IMR-90 (cell line): Measurements from ENCODE around the gene ARRDC2. TPM values are rescaled to one million over a fixed set of nuclear protein-coding genes. Genes with fewer than 3 reads are reported as not detected.
"Not testable (repeated sequence)": the region's sequence is repeated elsewhere in the genome, so short reads cannot be mapped to it uniquely, and the experiment has no call there.

Experiments
- ATAC-seq: fragments of 200-7000 bp; cut with Tn5 transposase; 2 replicates; pipeline ENCODE4 v1.9.1; 2020; ENCODE audit warnings: low read depth, mild to moderate bottlenecking, moderate library complexity
- BruUV-seq: library from RNA; stranded (reverse); fragments of 400-500 nt; replicated peaks from 2 replicates; lab custom pipeline; 2021; lab: Mats Ljungman, UMichigan
- CTCF ChIA-PET: fragments of 300-600 bp; formaldehyde crosslinking; extraction: SDS; loops from one replicate; lab custom pipeline; 2021; ENCODE audit warnings: antibody characterized with exemption; lab: Yijun Ruan, JAX
- POLR2A ChIA-PET: fragments of 300-600 bp; sonication (Branson Sonifier 250); formaldehyde crosslinking; loops from one replicate; lab custom pipeline; 2022; ENCODE audit warnings: antibody characterized with exemption; ENCODE audit not compliant: unreplicated experiment; lab: Charles Lee
- DNase-seq: peaks from one replicate; pipeline ENCODE4 v3.0.0; 2013
- H2AFZ ChIP-seq: replicated peaks from 2 replicates; pipeline ENCODE3; 2013; ENCODE audit warnings: low read length, mild to moderate bottlenecking; ENCODE audit not compliant: poor library complexity
- H2AK5ac ChIP-seq: 2 replicates; pipeline ENCODE4 v1.6.1; 2013; ENCODE audit warnings: low read depth, low read length, inconsistent platforms
- H2AK9ac ChIP-seq: replicated peaks from 2 replicates; pipeline ENCODE3; 2013; ENCODE audit warnings: mild to moderate bottlenecking, low read depth, low read length, moderate library complexity; ENCODE audit not compliant: poor library complexity
- H2BK120ac ChIP-seq: 2 replicates; pipeline ENCODE4 v1.6.1; 2013; ENCODE audit warnings: low read depth, low read length, inconsistent platforms
- H2BK15ac ChIP-seq: 3 replicates; pipeline ENCODE4 v1.6.1; 2013; ENCODE audit warnings: low read depth, low read length, inconsistent platforms
- H2BK20ac ChIP-seq: 2 replicates; pipeline ENCODE4 v1.6.1; 2013; ENCODE audit warnings: low read depth, mild to moderate bottlenecking, inconsistent platforms, low read length, moderate library complexity
- H2BK5ac ChIP-seq: 2 replicates; pipeline ENCODE4 v1.6.1; 2013; ENCODE audit warnings: mild to moderate bottlenecking, low read depth, low read length, inconsistent platforms; ENCODE audit not compliant: poor library complexity, severe bottlenecking
- H3K14ac ChIP-seq: replicated peaks from 2 replicates; pipeline ENCODE4 v1.6.1; 2013; ENCODE audit warnings: low read depth, low read length, inconsistent platforms
- H3K18ac ChIP-seq: 2 replicates; pipeline ENCODE4 v1.6.1; 2013; ENCODE audit warnings: low read depth, low read length, control low read depth
- H3K23ac ChIP-seq: 2 replicates; pipeline ENCODE4 v1.6.1; 2013; ENCODE audit warnings: low read depth, low read length, inconsistent platforms
- H3K27ac ChIP-seq: 2 replicates; pipeline ENCODE4 v1.5.1; 2013; ENCODE audit warnings: mild to moderate bottlenecking, control low read depth, low read length; ENCODE audit not compliant: insufficient read depth
- H3K27me3 ChIP-seq: 2 replicates; pipeline ENCODE4 v1.6.1; 2013; ENCODE audit warnings: low read length; ENCODE audit not compliant: control insufficient read depth, insufficient read depth
- H3K36me3 ChIP-seq: 2 replicates; pipeline ENCODE4 v1.6.1; 2013; ENCODE audit warnings: low read length, mixed read lengths; ENCODE audit not compliant: control insufficient read depth, insufficient read depth
- H3K4ac ChIP-seq: 2 replicates; pipeline ENCODE4 v1.6.1; 2013; ENCODE audit warnings: low read depth, low read length, inconsistent platforms
- H3K4me1 ChIP-seq: 2 replicates; pipeline ENCODE4 v1.6.1; 2013; ENCODE audit warnings: low read length, mixed read lengths; ENCODE audit not compliant: control insufficient read depth, insufficient read depth
- H3K4me2 ChIP-seq: 2 replicates; pipeline ENCODE4 v1.6.1; 2013; ENCODE audit warnings: low read depth, mild to moderate bottlenecking, control low read depth, low read length, moderate library complexity
- H3K4me3 ChIP-seq: 2 replicates; pipeline ENCODE4 v1.5.1; 2013; ENCODE audit warnings: low read depth, mild to moderate bottlenecking, control low read depth, low read length, moderate library complexity; ENCODE audit not compliant: insufficient read depth
- H3K56ac ChIP-seq: 2 replicates; pipeline ENCODE4 v1.6.1; 2013; ENCODE audit warnings: low read length, inconsistent platforms; ENCODE audit not compliant: insufficient read depth; ENCODE audit errors: extremely low read depth
- H3K79me1 ChIP-seq, 2 experiments: 2 replicates each; pipeline ENCODE4 v1.6.1; 2013; ENCODE audit warnings: low read length in 2 of 2, inconsistent platforms in 1 of 2, low read depth in 1 of 2
- H3K9ac ChIP-seq: 2 replicates; pipeline ENCODE4 v1.6.1; 2013; ENCODE audit warnings: low read depth, low read length, control low read depth
- H3K9me1 ChIP-seq: 2 replicates; pipeline ENCODE4 v1.6.1; 2013; ENCODE audit warnings: low read length, inconsistent platforms; ENCODE audit not compliant: insufficient read depth
- H3K9me3 ChIP-seq: 2 replicates; pipeline ENCODE4 v1.6.1; 2013; ENCODE audit warnings: low read length; ENCODE audit not compliant: control insufficient read depth, insufficient read depth
- H4K20me1 ChIP-seq: 2 replicates; pipeline ENCODE4 v1.6.1; 2013; ENCODE audit warnings: low read length, inconsistent platforms; ENCODE audit not compliant: insufficient read depth
- H4K5ac ChIP-seq: 2 replicates; pipeline ENCODE4 v1.6.1; 2013; ENCODE audit warnings: mild to moderate bottlenecking, low read depth, low read length, control low read depth
- H4K8ac ChIP-seq, 2 experiments: 2 replicates each; pipeline ENCODE4 v1.6.1; 2013; ENCODE audit warnings: low read depth in 2 of 2, low read length in 2 of 2, control low read depth in 1 of 2, inconsistent platforms in 1 of 2
- H4K91ac ChIP-seq: 2 replicates; pipeline ENCODE4 v1.6.1; 2013; ENCODE audit warnings: low read depth, low read length, inconsistent platforms; ENCODE audit not compliant: insufficient read depth
- WGBS, 2 experiments: methylation state at CpG; one replicate each; pipeline versions ENCODE4 v1.1.5 to v1.1.7; 2013; ENCODE audit warnings: missing lambda C conversion rate in 2 of 2; ENCODE audit not compliant: insufficient read length in 1 of 2; ENCODE audit errors: extremely low coverage in 2 of 2; 5-methylcytosine and 5-hydroxymethylcytosine counted together
- dilution Hi-C: fragments of 300-500 bp; cut with HindIII; formaldehyde crosslinking; loops from one replicate; pipeline ENCODE4 v1.14.3; 2018; ENCODE audit warnings: low sequenced_read_pairs; ENCODE audit not compliant: unreplicated experiment
- in situ Hi-C: fragments of 300-500 bp; cut with MboI; formaldehyde crosslinking; loops from 3 replicates; pipeline ENCODE4 v1.14.3; 2019; ENCODE audit warnings: low sequenced_read_pairs, inconsistent platforms, mixed read lengths
- intact Hi-C: fragments of 100-400 bp; cut with micrococcal nuclease; formaldehyde crosslinking; loops from 2 replicates; pipeline ENCODE4 v1.10.0; 2022
- polyA plus RNA-seq, 3 experiments: library from polyadenylated mRNA; depleted of rRNA; stranded (reverse); fragments of >200 nt; gene quantifications; 2 replicates each; pipeline ENCODE4 v1.2.3, GENCODE V29; 2012; ENCODE audit warnings: low replicate concordance in 1 of 3
- total RNA-seq: library from RNA; depleted of rRNA; stranded (reverse); fragments of >200 nt; gene quantifications from 2 replicates; pipeline ENCODE4 v1.2.3, GENCODE V29; 2012

Gene ARRDC2
- total and polyA plus RNA-seq, 2 of the 4 experiments (the other 2 are of a cell fraction), result 1.4 to 4.9 TPM

GRCh38 chr19:17986569-17986968 is 21.4 kb upstream of the ARRDC2 start:
- H3K4me1 ChIP-seq, POLR2A ChIA-PET, H3K27me3 ChIP-seq: not testable (repeated sequence)

More at GRCh38 chr19:17986569-17986968, 21.4 kb upstream of the ARRDC2 start:
- ATAC-seq, H3K9me1 ChIP-seq, H4K5ac ChIP-seq, H4K8ac ChIP-seq, H2BK15ac ChIP-seq, H3K4ac ChIP-seq, intact Hi-C loops, H3K79me1 ChIP-seq, dilution Hi-C loops, H3K18ac ChIP-seq, H3K9ac ChIP-seq, H3K23ac ChIP-seq, H3K4me2 ChIP-seq, H4K91ac ChIP-seq, H4K20me1 ChIP-seq, H2BK120ac ChIP-seq, H3K27ac ChIP-seq, H2AK5ac ChIP-seq, H3K56ac ChIP-seq, DNase-seq, H2BK5ac ChIP-seq, H3K9me3 ChIP-seq, H3K36me3 ChIP-seq, H2AFZ ChIP-seq, H2BK20ac ChIP-seq, CTCF ChIA-PET, H3K4me3 ChIP-seq, H2AK9ac ChIP-seq, H3K14ac ChIP-seq, BruUV-seq: not testable (repeated sequence)
- in situ Hi-C loops, result loop anchor here (5.0 kb wide), 1 partner anchor 119 kb away; no protein-coding TSS in a partner anchor
- no CpG with 5 or more reads among the region's 8 CpGs for WGBS, 2 experiments
